WERI-Rb-1 (cell line): Measurements from ENCODE around the gene LRBA.

ENCODE experiments used
- DNase-seq: peaks from one replicate; pipeline ENCODE4 v3.0.0-alpha.2; 2020
- H3K27ac ChIP-seq: fragments of 250-450 bp; sonication (Bioruptor Pico); 2 replicates; pipeline ENCODE4 v1.5.1; 2020; ENCODE audit warnings: mild to moderate bottlenecking, moderate library complexity
- H3K27me3 ChIP-seq: fragments of 250-450 bp; sonication (Bioruptor Pico); 2 replicates; pipeline ENCODE4 v1.5.1; 2021; ENCODE audit warnings: mild to moderate bottlenecking, low read depth, moderate library complexity; ENCODE audit not compliant: insufficient read depth, severe bottlenecking
- H3K36me3 ChIP-seq: fragments of 250-450 bp; sonication (Bioruptor Pico); 2 replicates; pipeline ENCODE4 v1.5.1; 2020; ENCODE audit warnings: mild to moderate bottlenecking, moderate library complexity
- H3K4me3 ChIP-seq: 2 replicates; pipeline ENCODE4 v1.5.1; 2011; ENCODE audit warnings: low read depth, mild to moderate bottlenecking, control low read depth, low read length
- H3K9me3 ChIP-seq: fragments of 250-450 bp; sonication (Bioruptor Pico); 2 replicates; pipeline ENCODE4 v1.5.1; 2021; ENCODE audit warnings: mild to moderate bottlenecking, moderate library complexity; ENCODE audit not compliant: severe bottlenecking
- CTCF ChIP-seq: IDR thresholded peaks from 2 replicates; pipeline ENCODE4 v1.5.1; 2011; ENCODE audit warnings: low read depth, mild to moderate bottlenecking, control low read depth, inconsistent platforms, low read length

Gene LRBA

DNA sequence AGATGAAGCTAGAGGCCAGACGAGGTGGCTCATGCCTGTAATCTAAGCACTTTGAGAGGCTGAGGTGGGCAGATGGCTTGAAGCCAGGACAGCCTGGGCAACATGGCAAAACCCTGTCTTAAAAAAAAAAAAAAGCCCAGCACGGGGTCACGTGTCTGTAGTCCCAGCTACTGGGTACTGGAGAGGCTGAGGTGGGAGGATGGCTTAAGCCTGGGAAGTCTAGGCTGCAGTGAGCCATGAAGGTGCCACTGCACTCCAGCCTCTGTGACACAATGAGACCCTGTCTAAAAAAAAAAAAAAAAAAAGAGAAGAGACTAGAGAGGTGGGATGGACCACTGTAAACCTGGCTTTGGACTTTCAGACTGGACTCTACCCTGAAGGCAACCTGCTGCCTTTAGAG is 10.7 kb upstream of the LRBA start:
- Histone ChIP-seq H3K27me3 (no peaks in the 10 kb centered on the region), H3K4me3 (no peak overlapping the region), H3K27ac (peak overlapping the region; percentile 3; the same call in 1 of the 2 replicates), H3K9me3 (no peaks in the 10 kb centered on the region), H3K36me3 (no peaks in the 10 kb centered on the region)
- DNase-seq = peak; percentile 55
- TF ChIP-seq CTCF = no peak

- H3K4me3 ChIP-seq = no peak overlapping the region
- H3K9me3 ChIP-seq = no peaks in the 10 kb centered on the region
- DNase-seq = no peak
- H3K36me3 ChIP-seq = no peaks in the 10 kb centered on the region
- no peak overlapping the region for H3K27ac ChIP-seq
- no peak for TF ChIP-seq CTCF
- no peaks in the 10 kb centered on the region for H3K27me3 ChIP-seq
Measured at GRCh38 chr4:151022586-151022985, 7.5 kb upstream of the LRBA start.

GRCh38 chr4:151021637-151022334 is 6.7 kb upstream of the LRBA start:
- H3K36me3 ChIP-seq = no peaks in the 10 kb centered on the region
- TF ChIP-seq CTCF = no peak
- no peak for DNase-seq
- no peak overlapping the region for H3K4me3 ChIP-seq
- H3K27ac ChIP-seq = no peak overlapping the region
- no peaks in the 10 kb centered on the region for H3K27me3 ChIP-seq
- H3K9me3 ChIP-seq = no peaks in the 10 kb centered on the region

GRCh38 chr4:151015459-151016347 is 619 bp upstream of the LRBA start:
- Histone ChIP-seq H3K4me3 (peak overlapping the region; percentile 92), H3K36me3 (peaks cover 14% of the 10 kb centered on the region), H3K9me3 (no peaks in the 10 kb centered on the region), H3K27me3 (no peaks in the 10 kb centered on the region), H3K27ac (peak overlapping the region; percentile 97)
- peak; percentile 93 for DNase-seq
- no peak for TF ChIP-seq CTCF

DNA sequence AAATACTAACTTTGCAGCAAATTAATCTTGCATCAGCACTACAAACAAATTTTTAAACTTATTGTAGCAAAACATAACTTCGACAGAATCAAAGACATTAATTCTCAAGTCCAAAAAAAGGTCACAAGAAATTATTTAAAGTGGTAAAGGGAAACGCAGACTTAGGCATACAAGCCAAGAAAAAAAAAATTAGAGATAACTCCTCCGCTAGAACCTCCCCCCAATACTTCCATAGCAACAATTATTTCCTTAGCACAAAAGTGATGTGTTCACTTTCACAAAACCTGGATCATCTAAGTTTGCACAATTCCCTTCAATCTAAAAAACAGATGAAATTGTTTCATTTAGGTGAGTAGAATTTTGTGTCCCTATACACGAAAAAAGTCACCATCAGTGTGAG is 1.1 kb downstream of the LRBA start:
- Histone ChIP-seq H3K4me3 (peak overlapping the region; percentile 92), H3K27me3 (no peaks in the 10 kb centered on the region), H3K36me3 (peaks cover 28% of the 10 kb centered on the region), H3K27ac (no peak overlapping the region; the same call in 1 of the 2 replicates), H3K9me3 (no peaks in the 10 kb centered on the region)
- TF ChIP-seq CTCF = no peak
- DNase-seq = no peak
